Bronchial epithelial cell (primary cell): ENCODE results near the gene RPGR. TPM values are rescaled to one million over a fixed set of nuclear protein-coding genes. Genes with fewer than 3 reads are reported as not detected.

ENCODE experiments used
- DNase-seq: peaks from one replicate; pipeline ENCODE4 v3.0.0-alpha.2; 2010; ENCODE audit warnings: low read depth
- FAIRE-seq: peaks from 2 replicates; lab custom pipeline; 2011; peaks lifted over from hg19 to GRCh38; lab: Jason Lieb, UNC
- H3K27me3 ChIP-seq: 2 replicates; pipeline ENCODE4 v1.5.1; 2011; ENCODE audit warnings: low read length; ENCODE audit not compliant: control insufficient read depth, insufficient read depth
- H3K36me3 ChIP-seq: 2 replicates; pipeline ENCODE4 v1.5.1; 2011; ENCODE audit warnings: low read length; ENCODE audit not compliant: control insufficient read depth, insufficient read depth
- H3K4me3 ChIP-seq: 2 replicates; pipeline ENCODE4 v1.5.1; 2011; ENCODE audit warnings: mild to moderate bottlenecking, low read depth, low read length, control low read depth
- total RNA-seq: library from RNA; depleted of rRNA; stranded (reverse); fragments of >200 nt; gene quantifications from 2 replicates; pipeline ENCODE4 v1.2.1, GENCODE V29; 2014
- TF ChIP-seq, protein P1 (sequence below): IDR thresholded peaks from 2 replicates; pipeline ENCODE4 v1.5.1; 2011; ENCODE audit warnings: mild to moderate bottlenecking, moderate library complexity, low read length, control low read depth, inconsistent platforms; ENCODE audit not compliant: insufficient read depth, severe bottlenecking

The RPGR gene
- total RNA-seq, 1 donor from 2014 or later: 8.2 TPM

DNA sequence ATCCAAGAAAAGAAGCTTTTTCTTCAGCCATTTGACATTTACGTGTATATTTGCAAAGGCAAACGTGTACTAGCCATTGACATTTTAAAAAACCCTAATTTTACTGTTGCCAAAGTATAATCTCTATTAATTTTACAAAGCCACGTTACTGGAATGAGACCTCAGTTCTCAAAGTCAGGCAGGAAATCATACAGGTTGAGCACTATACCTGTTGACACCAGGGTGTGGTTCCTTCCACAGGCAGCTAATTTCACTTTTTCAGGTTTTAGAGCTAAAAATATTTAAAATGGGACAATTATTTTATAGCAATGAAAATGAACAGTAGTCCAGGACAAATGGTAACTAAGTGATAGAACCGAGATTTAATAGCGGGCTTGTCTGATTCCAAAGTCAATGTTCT lies 6.5 kb downstream of the RPGR start:
- Histone ChIP-seq H3K27me3 (no peaks in the 10 kb centered on the region), H3K4me3 (no peak overlapping the region), H3K36me3 (no peaks in the 10 kb centered on the region)
- FAIRE-seq (no peak), DNase-seq (no peak)
- TF ChIP-seq, protein P1, sequence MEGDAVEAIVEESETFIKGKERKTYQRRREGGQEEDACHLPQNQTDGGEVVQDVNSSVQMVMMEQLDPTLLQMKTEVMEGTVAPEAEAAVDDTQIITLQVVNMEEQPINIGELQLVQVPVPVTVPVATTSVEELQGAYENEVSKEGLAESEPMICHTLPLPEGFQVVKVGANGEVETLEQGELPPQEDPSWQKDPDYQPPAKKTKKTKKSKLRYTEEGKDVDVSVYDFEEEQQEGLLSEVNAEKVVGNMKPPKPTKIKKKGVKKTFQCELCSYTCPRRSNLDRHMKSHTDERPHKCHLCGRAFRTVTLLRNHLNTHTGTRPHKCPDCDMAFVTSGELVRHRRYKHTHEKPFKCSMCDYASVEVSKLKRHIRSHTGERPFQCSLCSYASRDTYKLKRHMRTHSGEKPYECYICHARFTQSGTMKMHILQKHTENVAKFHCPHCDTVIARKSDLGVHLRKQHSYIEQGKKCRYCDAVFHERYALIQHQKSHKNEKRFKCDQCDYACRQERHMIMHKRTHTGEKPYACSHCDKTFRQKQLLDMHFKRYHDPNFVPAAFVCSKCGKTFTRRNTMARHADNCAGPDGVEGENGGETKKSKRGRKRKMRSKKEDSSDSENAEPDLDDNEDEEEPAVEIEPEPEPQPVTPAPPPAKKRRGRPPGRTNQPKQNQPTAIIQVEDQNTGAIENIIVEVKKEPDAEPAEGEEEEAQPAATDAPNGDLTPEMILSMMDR: no peak

DNA sequence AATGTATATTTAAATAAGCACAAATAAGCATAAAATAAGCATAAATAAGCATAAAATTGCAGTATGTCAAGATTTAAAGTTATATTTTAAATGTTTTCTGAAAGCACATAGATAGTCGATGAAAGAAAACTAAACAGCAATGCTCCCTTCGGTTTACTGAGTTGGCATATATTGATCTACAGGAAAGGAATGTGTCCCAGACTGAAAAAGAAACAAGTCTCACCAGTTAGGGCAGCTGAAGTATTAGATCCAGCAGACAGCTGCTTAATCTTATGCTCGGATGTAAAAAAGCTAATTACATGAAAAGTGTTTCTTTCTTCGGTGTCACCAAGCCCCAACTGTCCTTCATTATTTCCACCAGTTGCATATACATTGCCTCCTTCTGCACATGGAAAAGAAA lies 8.7 kb downstream of the RPGR start:
- TF ChIP-seq, protein P1: no peak
- DNase-seq (no peak), FAIRE-seq (no peak)
- Histone ChIP-seq H3K27me3 (no peaks in the 10 kb centered on the region), H3K36me3 (no peaks in the 10 kb centered on the region), H3K4me3 (no peak overlapping the region)

GRCh38 chrX:38318196-38318595 lies 9.1 kb downstream of the RPGR start:
- Histone ChIP-seq H3K4me3 (no peak overlapping the region), H3K27me3 (no peaks in the 10 kb centered on the region), H3K36me3 (no peaks in the 10 kb centered on the region)
- DNase-seq: no peak
- FAIRE-seq: no peak
- TF ChIP-seq, protein P1: no peak

DNA sequence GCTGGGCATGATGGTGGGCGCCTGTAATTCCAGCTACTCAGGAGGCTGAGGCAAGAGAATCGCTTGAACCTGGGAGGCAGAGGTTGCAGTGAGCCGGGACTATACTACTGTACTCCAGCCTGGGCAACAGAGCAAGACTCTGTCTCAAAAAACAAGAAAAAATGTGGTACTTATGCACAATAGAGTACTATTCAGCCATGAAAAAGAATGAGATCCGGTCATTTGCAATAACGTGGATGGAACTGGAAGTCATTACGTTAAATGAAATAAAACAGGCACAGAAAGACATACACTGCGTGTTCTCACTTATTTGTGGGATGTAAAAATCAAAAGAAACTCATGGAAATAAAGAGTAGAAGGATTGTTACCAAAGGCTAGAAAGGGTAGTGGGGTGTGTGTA lies 12.1 kb downstream of the RPGR start:
- no peak for FAIRE-seq

GRCh38 chrX:38313190-38313589 lies 14.1 kb downstream of the RPGR start:
- DNase-seq (peak; percentile 60), FAIRE-seq (no peak)
- no peaks in the 10 kb centered on the region for H3K27me3 ChIP-seq
- TF ChIP-seq, protein P1: no peak
- no peaks in the 10 kb centered on the region for H3K36me3 ChIP-seq
- H3K4me3 ChIP-seq: no peak overlapping the region

More for the DNA sequence above, 12.1 kb downstream of the RPGR start:
- H3K4me3 ChIP-seq: no peak overlapping the region
- no peaks in the 10 kb centered on the region for H3K27me3 ChIP-seq
- TF ChIP-seq, protein P1: no peak
- no peak for DNase-seq
- no peaks in the 10 kb centered on the region for H3K36me3 ChIP-seq

- Histone ChIP-seq H3K27me3 (no peaks in the 10 kb centered on the region), H3K4me3 (no peak overlapping the region), H3K36me3 (no peaks in the 10 kb centered on the region)
- DNase-seq (peak; percentile 88), FAIRE-seq (no peak)
- TF ChIP-seq, protein P1: no peak
Measured at GRCh38 chrX:38312436-38312835, 14.9 kb downstream of the RPGR start.
